ENCODE data around the gene NBAS. TPM values are rescaled to one million over a fixed set of nuclear protein-coding genes. Genes with fewer than 3 reads are reported as not detected.

NBAS gene
- total and polyA plus RNA-seq, 9 of the 15 experiments (the other 6 are each of a cell fraction or from before 2014, with no cell fraction given): 15.3 to 94.4 (median 69.9) TPM

GRCh38 chr2:15560140-15560987 is 770 bp downstream of the NBAS start (continued):
- TF ChIP-seq, protein P1, sequence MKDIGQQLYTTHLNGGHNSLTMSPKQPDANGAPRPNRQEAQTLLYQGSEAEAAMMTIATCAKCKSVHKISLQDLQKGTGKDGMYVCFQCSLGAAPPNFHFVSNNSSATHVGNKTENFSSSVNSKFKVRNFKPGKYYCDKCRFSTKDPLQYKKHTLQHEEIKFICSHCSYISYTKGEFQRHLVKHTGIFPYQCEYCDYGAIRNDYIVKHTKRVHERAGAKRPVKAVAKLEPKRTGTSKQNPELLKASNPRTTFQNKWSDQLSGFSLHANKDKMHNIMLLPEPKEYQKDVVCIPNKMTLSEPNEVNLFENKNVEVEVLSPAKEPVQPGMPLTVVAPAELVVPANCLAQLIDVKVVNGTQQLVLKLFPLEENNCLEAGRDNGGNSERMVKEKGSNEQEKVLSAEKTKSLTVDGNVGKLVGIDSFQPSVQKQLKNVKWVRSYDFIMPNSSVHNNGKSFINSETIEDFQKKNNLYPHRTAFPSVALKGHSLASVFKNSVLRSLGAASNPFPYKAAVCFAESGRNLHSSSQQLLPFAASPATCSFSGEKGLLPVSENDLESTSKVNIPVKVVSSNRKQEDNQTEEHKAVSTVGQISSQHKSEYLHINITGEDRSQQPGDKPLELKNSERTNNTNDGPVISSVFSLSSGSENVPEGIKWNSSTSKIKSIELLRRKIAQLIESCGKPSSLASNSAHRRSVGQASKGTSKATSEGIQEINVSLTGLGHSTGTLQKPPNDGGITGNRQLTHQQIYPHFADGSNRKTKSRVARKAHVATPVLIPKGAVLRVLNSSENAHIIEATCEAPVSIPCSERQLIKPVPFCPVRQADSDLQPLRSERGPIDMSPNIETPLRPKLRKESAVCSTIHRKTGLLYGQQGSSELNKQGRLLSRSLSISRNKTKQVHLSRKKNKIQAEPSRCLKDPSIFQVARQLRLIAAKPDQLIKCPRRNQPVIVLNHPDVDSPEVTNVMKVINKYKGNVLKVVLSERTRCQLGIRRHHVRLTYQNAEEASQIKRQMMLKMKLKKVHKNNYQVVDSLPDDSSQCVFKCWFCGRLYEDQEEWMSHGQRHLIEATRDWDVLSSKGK (CRISPR knock-in tag; IDR thresholded peaks at IDR 0.05): no peak
- TF ChIP-seq EP400 (IDR thresholded peaks at IDR 0.05): 0 out of 2 replicates have a peak, but pooled peaks have one; percentile 20
- TF ChIP-seq SUPT5H (IDR thresholded peaks at IDR 0.05): no peak
- TF ChIP-seq ATF1 (CRISPR knock-in tag; IDR thresholded peaks at IDR 0.05): no peak
- TF ChIP-seq ATF1 (tag; IDR thresholded peaks at IDR 0.05): no peak
- no peak for TF ChIP-seq NCOA4 (IDR thresholded peaks at IDR 0.05; ENCODE audit: partially characterized antibody)
- no peak for TF ChIP-seq OTX1 (CRISPR knock-in tag; IDR thresholded peaks at IDR 0.05)
- TF ChIP-seq, protein P2, sequence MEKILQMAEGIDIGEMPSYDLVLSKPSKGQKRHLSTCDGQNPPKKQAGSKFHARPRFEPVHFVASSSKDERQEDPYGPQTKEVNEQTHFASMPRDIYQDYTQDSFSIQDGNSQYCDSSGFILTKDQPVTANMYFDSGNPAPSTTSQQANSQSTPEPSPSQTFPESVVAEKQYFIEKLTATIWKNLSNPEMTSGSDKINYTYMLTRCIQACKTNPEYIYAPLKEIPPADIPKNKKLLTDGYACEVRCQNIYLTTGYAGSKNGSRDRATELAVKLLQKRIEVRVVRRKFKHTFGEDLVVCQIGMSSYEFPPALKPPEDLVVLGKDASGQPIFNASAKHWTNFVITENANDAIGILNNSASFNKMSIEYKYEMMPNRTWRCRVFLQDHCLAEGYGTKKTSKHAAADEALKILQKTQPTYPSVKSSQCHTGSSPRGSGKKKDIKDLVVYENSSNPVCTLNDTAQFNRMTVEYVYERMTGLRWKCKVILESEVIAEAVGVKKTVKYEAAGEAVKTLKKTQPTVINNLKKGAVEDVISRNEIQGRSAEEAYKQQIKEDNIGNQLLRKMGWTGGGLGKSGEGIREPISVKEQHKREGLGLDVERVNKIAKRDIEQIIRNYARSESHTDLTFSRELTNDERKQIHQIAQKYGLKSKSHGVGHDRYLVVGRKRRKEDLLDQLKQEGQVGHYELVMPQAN (IDR thresholded peaks at IDR 0.05; ENCODE audit: borderline replicate concordance): peak; percentile 34; the same call in 1 of the 2 replicates
- TF ChIP-seq E2F5 (CRISPR knock-in tag; IDR thresholded peaks at IDR 0.05): no peak
- no peak for TF ChIP-seq DIDO1 (tag; IDR thresholded peaks at IDR 0.05; ENCODE audit: low read depth)
- TF ChIP-seq RUNX1 (IDR thresholded peaks at IDR 0.05; ENCODE audit: low read depth): no peak
- TF ChIP-seq CREB3 (tag; conservative IDR thresholded peaks at IDR 0.05; ENCODE audit: low read depth): no peak
- TF ChIP-seq POLR2A (conservative IDR thresholded peaks at IDR 0.05): no peak; the same call in 1 of the 2 replicates
- no peak for TF ChIP-seq CREM (IDR thresholded peaks at IDR 0.05; ENCODE audit: low read depth)
- TF ChIP-seq TRIM28 (IDR thresholded peaks at IDR 0.05): no peak
- TF ChIP-seq, protein P3, sequence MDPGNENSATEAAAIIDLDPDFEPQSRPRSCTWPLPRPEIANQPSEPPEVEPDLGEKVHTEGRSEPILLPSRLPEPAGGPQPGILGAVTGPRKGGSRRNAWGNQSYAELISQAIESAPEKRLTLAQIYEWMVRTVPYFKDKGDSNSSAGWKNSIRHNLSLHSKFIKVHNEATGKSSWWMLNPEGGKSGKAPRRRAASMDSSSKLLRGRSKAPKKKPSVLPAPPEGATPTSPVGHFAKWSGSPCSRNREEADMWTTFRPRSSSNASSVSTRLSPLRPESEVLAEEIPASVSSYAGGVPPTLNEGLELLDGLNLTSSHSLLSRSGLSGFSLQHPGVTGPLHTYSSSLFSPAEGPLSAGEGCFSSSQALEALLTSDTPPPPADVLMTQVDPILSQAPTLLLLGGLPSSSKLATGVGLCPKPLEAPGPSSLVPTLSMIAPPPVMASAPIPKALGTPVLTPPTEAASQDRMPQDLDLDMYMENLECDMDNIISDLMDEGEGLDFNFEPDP (CRISPR knock-in tag; IDR thresholded peaks at IDR 0.05): no peak
- no peak for TF ChIP-seq ARHGAP35 (IDR thresholded peaks at IDR 0.05; ENCODE audit: partially characterized antibody)
- no peak for TF ChIP-seq ZNF668 (CRISPR knock-in tag; IDR thresholded peaks at IDR 0.05)
- TF ChIP-seq ZNF695 (CRISPR knock-in tag; IDR thresholded peaks at IDR 0.05): no peak
- TF ChIP-seq ZFX (CRISPR knock-in tag; IDR thresholded peaks at IDR 0.05): peak; percentile 51
- no peak for TF ChIP-seq HNRNPK (IDR thresholded peaks at IDR 0.05; ENCODE audit: low read depth, low read length, poor library complexity, severe bottlenecking)

Measured in K562 (cell line).